PFSK-1 (cell line): ENCODE results near the gene PES1.

ENCODE experiments used
- POLR2AphosphoS5 ChIP-seq: IDR thresholded peaks from 2 replicates; pipeline ENCODE4 v1.6.1; 2012; ENCODE audit warnings: low read depth, mild to moderate bottlenecking, control low read depth, low read length, moderate library complexity
- SIN3A ChIP-seq: IDR thresholded peaks from 2 replicates; pipeline ENCODE4 v1.6.1; 2012; ENCODE audit warnings: mild to moderate bottlenecking, low read length, moderate library complexity, borderline replicate concordance; ENCODE audit not compliant: insufficient read depth
- TAF1 ChIP-seq: IDR thresholded peaks from 2 replicates; pipeline ENCODE4 v1.6.1; 2012; ENCODE audit warnings: low read length, control low read depth, borderline replicate concordance; ENCODE audit not compliant: insufficient read depth
- TF ChIP-seq, protein P1 (sequence below), 2 experiments: IDR thresholded peaks; 2 replicates each; pipeline versions ENCODE4 v1.6.1 to v1.8.0; 2011 to 2012; ENCODE audit warnings: low read depth in 2 of 2, low read length in 2 of 2, control low read depth in 1 of 2, inconsistent platforms in 1 of 2, mild to moderate bottlenecking in 1 of 2, moderate library complexity in 1 of 2; ENCODE audit not compliant: insufficient read depth in 1 of 2

DNA sequence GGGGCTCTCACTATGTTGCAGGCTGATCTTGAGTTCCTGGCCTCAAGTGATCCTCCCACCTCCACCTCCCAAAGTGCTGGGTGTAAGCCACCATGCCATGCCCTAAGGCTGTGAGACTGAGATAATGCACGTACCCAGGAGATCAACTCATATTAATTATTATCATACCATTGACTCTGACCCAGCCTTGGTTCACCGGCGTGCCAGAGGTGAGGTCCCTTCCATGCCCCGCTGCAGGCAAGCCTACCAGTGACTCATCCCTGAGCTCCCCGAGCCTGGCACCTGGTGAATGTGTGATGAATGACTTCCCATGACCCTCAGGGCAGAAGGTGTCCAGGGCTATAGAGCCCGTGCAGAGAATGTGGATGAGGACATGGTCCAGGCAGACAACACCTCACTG lies 29.3 kb downstream of the PES1 start:
- no peak for TF ChIP-seq TAF1
- no peak for TF ChIP-seq SIN3A
- TF ChIP-seq, protein P1, sequence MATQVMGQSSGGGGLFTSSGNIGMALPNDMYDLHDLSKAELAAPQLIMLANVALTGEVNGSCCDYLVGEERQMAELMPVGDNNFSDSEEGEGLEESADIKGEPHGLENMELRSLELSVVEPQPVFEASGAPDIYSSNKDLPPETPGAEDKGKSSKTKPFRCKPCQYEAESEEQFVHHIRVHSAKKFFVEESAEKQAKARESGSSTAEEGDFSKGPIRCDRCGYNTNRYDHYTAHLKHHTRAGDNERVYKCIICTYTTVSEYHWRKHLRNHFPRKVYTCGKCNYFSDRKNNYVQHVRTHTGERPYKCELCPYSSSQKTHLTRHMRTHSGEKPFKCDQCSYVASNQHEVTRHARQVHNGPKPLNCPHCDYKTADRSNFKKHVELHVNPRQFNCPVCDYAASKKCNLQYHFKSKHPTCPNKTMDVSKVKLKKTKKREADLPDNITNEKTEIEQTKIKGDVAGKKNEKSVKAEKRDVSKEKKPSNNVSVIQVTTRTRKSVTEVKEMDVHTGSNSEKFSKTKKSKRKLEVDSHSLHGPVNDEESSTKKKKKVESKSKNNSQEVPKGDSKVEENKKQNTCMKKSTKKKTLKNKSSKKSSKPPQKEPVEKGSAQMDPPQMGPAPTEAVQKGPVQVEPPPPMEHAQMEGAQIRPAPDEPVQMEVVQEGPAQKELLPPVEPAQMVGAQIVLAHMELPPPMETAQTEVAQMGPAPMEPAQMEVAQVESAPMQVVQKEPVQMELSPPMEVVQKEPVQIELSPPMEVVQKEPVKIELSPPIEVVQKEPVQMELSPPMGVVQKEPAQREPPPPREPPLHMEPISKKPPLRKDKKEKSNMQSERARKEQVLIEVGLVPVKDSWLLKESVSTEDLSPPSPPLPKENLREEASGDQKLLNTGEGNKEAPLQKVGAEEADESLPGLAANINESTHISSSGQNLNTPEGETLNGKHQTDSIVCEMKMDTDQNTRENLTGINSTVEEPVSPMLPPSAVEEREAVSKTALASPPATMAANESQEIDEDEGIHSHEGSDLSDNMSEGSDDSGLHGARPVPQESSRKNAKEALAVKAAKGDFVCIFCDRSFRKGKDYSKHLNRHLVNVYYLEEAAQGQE (IDR thresholded peaks at IDR 0.05; ENCODE audit: insufficient read depth in 1 of 2, low read depth in 2 of 2, low read length in 2 of 2): no peak
- no peak for TF ChIP-seq POLR2AphosphoS5
